HG02798 (cell line): ENCODE results near the gene DNER.
"Not testable (repeated sequence)": the region's sequence is repeated elsewhere in the genome, so short reads cannot be mapped to it uniquely, and the experiment has no call there.

Experiments used
- ATAC-seq: cut with Tn5 transposase; IDR thresholded peaks from one replicate; pipeline ENCODE4 v1.9.1; 2021; ENCODE audit warnings: mild to moderate bottlenecking; ENCODE audit not compliant: unreplicated experiment, poor library complexity

Gene DNER, protein sequence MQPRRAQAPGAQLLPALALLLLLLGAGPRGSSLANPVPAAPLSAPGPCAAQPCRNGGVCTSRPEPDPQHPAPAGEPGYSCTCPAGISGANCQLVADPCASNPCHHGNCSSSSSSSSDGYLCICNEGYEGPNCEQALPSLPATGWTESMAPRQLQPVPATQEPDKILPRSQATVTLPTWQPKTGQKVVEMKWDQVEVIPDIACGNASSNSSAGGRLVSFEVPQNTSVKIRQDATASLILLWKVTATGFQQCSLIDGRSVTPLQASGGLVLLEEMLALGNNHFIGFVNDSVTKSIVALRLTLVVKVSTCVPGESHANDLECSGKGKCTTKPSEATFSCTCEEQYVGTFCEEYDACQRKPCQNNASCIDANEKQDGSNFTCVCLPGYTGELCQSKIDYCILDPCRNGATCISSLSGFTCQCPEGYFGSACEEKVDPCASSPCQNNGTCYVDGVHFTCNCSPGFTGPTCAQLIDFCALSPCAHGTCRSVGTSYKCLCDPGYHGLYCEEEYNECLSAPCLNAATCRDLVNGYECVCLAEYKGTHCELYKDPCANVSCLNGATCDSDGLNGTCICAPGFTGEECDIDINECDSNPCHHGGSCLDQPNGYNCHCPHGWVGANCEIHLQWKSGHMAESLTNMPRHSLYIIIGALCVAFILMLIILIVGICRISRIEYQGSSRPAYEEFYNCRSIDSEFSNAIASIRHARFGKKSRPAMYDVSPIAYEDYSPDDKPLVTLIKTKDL

DNA sequence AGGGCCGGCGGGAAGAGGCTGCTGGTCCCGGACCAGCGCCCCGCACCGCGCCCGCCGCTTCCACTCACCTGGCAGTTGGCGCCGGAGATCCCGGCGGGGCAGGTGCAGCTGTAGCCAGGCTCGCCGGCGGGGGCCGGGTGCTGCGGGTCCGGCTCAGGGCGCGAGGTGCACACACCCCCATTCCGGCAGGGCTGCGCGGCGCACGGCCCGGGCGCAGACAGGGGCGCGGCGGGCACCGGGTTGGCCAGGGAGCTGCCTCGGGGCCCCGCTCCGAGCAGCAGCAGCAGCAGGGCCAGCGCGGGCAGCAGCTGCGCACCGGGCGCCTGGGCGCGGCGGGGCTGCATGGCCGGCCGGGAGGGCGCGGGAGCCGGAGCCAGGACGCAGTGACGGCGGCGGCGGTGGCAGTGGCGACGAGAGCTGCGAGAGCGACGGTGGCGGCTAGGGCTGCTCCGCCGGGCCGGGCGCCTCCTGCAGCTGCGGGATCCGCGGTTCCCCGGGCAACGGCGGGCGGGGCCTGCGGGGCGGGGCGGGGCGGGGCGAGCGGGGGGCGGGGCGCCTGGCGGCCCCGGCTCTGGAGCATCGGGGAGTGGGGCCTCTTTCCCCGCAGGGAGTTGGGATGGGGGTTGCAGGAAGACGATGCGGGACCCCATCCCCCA, at the start of gene DNER:
DNER (minus strand) TSS at position 476 of the 656 bp plus-strand sequence; CDS start at position 344, 132 bp downstream.
- ATAC-seq: peak; percentile 84

DNA sequence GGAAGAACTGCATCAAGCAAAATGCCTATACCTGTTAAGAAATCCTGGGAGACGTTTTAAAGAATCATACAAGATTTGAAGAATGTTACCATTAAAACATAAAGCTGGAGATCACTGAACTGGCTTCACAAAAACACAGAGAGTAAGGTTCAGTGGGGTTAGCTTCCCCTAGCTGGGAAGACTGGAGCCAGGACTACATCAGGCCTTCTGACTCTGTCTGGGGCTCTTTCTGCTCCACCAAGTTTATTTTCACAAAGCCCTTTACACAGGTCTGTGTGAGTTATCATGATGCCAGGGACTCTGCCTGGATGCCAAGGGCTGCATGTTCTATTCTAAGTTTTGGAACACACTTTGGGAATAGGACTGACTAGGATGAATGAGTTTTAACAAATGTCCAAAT, 47.3 kb upstream of the DNER start:
- ATAC-seq: no peak

DNA sequence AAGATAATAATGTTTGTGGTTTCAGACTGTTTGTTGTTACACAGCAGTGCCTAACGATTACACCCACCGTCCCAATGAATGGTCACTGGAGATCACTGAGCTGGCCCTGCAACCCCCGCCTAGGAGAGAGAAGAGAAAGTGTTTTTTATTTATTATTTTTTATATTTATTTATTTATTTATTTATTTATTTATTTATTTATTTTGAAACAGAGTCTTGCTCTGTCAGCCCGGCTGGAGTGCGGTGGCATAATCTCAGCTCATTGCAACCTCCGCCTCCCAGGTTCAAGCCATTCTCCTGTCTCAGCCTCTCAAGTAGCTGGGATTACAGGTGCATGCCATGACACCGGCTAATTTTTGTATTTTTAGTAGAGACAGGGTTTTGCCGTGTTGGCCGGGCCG, 43.1 kb upstream of the DNER start:
- ATAC-seq: not testable (repeated sequence)

DNA sequence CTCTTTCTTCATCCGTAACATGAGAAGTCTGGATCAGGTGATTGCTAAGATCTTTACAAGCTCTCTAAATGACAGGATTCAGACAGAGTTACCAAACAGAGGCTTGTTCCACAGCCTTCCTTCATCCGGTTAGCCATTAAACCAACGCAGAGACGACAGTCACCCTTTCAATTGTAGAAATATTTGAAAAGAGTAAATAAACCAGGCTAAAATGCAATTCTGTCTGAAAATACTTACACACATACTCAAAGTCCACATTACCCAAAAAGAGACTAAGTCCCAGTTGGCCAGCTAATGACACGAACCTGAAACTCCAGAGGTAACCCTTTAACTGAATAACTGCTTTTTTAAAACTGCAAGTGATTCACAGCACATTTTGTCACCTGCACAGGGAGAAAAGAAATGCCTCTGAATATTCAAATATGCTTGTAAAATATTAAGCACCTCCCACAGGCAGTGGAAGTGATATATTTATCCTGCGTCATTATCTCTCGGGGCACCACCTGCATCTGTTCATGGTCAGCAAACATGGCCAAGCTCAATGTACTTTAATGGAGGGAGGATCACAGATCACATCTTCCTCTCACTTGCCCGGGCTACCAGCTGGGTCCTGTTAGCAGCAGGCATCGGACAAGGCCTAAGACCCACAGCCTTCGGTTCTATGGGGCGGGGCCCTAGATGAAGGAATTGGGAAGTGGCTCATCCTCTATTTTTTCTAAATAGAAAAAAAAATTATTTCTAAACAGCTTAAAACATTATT, 38.8 kb upstream of the DNER start:
- ATAC-seq: no peak

DNA sequence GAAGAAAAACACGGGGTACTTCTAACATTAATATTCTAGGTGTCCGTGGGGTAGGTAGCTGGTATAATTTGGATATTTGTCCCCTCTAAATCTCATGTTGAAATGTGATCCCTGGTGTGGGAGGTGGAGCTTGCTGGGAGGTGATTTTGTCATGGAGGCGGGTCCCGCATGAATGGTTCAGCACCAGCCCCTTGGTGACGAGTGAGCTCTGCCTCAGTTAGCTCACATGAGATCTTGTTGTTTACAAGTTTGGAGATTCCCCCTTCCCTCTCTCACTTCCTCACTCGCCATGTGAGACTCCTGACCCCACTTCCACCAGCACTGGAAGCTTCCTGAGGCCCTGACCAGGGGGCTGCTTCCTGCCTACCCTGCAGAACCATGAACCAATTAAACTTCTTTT, 35.4 kb upstream of the DNER start:
- ATAC-seq: no peak

DNA sequence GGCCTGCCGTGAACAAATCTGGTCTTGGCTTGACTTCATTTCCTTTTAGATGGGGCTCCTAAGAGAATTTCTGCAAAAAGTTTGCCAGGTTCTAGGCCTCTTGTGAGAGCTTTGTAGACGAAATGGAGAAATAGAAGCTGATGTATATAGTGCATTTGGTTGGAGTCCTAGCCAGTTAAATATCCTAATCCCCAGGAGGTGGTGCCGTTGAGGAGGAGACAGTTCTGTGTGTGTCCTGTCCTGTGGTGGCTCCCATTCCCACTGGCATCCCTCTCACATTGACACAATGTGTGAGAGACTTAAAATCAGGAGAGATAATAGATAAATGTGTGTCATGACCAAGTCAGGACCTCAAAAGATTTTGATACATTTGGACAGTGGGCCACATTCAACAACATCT, 34.6 kb upstream of the DNER start:
- ATAC-seq: no peak

DNA sequence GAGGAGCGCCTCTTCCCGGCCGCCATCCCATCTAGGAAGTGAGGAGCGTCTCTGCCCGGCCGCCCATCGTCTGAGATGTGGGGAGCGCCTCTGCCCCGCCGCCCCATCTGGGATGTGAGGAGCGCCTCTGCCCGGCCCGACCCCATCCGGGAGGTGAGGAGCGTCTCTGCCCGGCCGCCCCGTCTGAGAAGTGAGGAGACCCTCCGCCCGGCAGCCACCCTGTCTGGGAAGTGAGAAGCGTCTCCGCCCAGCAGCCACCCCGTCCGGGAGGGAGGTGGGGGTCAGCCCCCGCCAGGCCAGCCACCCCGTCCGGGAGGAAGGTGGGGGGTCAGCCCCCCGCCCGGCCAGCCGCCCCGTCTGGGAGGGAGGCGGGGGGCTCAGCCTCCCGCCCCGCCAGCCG, 28.3 kb upstream of the DNER start:
- ATAC-seq: not testable (repeated sequence)

DNA sequence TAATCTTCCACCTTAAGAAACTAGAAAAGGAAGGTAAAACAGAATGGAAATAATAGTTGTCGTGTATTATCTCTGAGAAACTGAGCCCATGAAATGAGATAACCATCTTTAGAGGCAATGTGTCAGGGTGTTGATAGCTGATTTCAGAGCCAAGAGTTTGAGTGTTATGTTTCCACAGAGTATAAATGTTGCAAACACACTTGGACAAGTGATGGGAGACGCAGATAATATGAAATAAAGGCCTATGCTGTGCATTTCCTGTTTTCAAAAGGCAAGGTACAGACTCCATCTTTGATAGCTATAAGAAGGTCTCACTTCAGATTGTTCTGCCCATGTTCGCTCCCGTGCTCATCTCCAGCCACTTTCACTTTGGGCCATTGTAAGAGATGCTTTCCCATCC, 25.9 kb upstream of the DNER start:
- ATAC-seq: no peak

DNA sequence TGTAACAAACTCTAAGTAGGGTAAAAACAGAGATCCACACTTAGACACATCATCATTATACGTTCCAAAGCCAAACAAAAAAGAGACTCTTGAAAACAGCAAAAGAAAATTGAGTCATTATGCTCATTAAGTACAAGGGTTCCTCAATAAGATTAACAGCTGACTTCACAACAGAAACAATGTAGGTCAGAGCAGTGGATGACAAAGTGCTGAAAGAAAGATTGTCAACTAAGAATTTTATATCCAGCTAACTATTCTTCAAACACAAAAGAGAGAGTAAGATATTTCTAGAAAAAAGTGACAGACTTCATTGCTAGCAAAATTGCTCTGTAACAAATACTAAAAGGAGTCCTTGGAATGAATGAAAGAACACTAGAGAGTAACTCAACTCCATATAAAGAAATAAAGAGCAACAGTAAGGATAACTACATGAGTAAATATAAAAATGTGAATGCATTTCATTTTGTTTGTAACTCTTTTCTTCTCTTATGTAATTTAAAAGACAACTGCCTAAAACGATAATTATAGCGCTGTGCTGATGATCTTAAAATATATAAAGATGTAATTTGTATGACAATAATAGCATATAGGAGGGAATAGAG, 23.8 kb upstream of the DNER start:
- ATAC-seq: no peak

DNA sequence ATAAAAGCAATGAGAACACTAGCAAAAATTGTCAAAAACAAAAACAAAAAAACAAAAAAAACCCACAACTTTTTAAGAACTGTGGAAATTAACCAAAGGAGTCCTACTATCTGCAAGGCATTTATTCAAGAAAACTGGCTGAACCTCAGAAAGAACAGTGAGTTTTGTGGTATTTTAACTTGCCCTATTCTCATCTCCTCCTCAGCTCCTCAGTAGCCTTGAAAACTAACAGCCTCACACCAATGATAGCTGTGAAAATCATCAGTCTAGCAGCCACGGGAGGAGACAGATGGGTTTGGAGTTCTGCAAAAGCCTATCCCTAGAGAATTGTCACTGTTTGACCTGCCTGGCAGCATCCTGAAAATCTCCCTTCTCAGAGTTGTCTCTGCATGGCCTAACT, 20.1 kb upstream of the DNER start:
- ATAC-seq: no peak

DNA sequence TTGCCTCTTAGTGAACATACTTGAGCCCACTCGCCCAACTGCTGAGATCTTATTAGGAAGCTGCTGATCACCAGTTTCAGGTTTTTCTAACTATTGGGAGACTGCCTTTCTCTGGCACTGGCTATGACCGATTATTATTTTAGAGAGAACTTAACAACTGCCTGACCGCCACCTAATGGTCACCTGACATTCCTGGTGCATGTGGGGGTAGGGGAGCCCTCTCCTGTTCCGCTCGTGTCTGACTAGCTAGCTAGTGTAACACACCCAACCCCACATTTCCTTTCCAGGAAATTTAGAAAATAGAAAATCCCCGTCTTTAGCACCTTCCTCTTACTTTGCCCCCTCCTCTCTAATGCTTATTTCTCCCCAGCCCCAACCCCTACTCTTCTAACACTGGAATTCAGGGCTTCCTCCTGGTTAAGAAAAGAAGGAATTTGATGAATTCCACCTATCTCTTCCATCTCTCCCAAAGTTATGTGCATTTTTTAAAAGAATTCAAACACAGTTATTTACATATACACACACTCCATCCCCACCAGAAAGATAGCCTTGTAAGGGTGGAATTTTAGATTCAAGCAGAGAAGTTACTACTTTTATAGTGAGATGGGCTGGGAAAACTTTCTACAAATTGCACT, 19.4 kb upstream of the DNER start:
- ATAC-seq: no peak

DNA sequence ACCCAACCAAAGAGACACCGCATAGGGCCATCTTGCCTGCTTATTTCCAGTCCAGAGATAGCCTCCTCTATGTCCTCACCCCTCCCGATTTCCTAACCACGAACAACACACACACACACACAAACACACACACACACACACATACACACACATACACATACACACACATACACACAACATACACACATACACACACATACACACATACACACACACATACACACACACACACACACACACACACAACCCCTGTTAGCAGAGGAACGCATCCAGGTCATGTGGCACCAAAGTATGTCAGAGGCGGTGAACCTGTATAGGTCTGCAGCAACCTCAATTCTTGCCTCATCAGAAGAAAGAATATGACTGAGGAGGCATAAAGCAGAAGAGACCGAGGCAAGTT, 18.5 kb upstream of the DNER start:
- no peak for ATAC-seq

DNA sequence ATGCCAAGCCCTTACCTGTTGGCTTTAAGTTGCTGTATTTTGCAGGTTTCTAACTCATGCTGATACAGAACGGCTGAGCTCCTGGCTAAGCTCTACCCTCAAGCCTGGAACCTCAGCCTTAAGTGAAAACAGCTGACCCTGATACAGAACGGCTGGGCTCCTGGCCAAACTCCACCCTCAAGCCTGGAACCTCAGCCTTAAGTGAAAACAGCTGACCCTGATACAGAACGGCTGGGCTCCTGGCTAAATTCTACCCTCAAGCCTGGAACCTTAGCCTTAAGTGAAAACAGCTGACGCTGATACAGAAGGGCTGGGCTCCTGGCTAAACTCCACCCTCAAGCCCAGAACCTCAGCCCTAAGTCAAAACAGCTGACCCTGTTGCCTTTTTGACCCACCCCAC, 17.6 kb upstream of the DNER start:
- no peak for ATAC-seq

DNA sequence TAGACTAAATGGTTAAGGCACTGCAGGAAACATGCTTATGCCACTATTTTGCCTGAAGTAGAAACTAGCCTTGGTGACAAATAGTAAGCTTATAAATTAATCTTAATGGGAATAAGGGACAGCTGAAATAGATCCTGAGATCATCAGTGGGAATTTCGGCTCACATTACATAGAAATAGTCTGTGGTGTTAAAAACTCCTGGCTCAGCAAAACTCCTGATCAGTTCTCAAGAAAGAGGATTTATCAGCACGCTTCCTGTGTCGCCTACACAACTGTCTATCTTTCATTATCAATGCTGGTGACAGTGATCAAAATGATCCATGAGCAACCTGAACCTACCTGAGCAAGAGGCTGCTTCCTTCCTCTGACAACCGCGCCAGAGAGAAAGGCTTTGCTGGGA, 17.0 kb upstream of the DNER start:
- no peak for ATAC-seq

DNA sequence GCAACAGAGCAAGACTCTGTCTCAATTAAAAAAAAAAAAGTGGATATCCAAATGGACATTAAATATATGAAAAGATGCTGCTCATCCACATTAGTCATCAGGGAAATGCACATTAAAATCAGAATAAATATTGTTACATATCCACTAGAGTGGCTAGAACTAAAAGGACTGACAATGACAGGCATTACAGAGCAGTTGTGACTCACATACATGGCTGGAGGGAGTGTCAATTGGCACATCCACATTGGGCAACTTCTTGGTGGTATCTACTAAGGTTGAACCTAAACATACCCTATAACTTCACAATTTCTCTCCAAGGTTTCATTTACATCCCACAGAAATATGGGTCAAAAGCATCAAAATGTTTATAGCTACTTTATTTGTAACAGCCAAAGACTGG, 14.0 kb upstream of the DNER start:
- no peak for ATAC-seq

DNA sequence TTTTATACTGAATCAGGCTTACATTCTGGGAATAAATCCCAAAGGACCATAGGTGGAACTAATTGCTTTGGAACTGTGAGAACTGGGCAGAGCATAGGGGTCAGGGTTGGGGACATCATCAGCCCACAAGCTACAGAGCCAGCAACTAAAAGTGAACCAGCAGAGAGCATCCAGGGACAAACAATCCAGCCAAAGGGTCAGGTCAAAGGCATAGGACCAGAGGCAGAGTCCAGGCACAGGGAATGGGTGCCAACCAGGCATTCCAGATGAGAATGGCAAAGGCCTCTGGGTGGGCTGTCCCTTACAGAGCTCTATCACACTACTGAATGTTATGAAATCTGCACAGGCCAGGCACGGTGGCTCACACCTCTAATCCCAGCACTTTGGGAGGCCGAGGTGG, 12.3 kb upstream of the DNER start:
- no peak for ATAC-seq

DNA sequence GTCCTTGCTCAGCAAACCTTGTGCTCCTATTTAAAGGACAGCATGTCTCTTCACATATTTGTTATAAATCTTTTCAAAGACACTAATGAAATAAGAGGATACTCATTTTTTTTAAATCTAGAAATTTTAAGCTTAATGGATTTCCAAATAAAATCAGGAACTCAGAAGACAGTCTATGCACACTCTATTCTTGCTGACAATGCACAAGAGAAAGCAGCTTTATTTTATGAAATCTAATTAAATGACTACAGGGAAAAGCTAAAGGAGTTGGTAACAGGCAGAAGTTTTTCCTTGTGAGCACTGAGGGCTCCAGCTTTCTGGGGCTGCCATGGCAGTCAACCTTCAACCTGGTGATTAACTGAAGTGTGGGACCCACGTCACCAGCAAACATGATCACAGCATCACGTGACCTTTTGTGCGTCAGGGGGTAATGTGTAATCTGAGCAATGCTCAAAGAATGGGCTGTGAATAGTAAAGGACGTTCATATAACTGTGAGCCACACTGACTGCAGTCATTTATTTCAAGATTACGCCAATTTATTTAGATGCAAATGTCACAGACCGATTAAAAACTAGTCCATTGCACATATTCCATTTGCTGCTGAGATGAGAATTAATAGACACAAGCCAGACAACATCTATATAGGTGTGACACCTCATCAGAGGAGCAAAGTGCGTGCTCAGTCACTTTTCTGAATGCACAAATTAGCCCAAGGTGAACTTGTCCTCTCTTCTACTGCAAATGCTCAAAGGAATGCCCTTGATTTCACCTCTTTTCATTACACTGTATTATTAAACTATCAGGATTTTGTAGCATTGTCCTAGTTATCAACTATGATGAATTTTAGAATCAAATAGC, 11.6 kb upstream of the DNER start:
- no peak for ATAC-seq

DNA sequence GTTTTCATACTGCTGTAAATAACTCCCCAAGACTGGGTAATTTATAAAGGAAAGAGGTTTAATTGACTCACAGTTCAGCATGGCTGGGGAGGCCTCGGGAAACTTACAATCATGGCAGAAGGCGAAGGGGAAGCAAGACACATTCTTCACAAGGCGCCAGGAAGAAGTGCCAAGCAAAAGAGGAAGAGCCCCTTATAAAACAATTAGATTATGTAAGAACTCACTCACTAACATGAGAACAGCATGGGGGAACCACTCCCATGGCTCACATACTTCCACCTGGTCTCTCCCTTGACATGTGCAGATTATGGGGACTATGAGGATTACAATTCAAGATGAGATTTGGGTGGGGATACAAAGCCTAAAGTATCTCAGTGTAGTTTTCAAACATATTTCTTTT, 8.8 kb upstream of the DNER start:
- not testable (repeated sequence) for ATAC-seq
